Activated CD4-positive, alpha-beta T cell treated with anti-CD3 and anti-CD28 coated beads, Interleukin-2, amount 50 U/mL, for 4 hours (primary cell): ENCODE results near the gene SPECC1L.
"Not testable (repeated sequence)": the region's sequence is repeated elsewhere in the genome, so short reads cannot be mapped to it uniquely, and the experiment has no call there.

Experiments
- DNase-seq, 2 experiments: peaks; one replicate each; pipeline ENCODE4 v3.0.0-alpha.2; 2020

The SPECC1L gene

GRCh38 chr22:24270556-24271385, at the start of gene SPECC1L:
TSS of gene SPECC1L (plus strand) at chr22:24270831. CDS start at chr22:24302232, 31,401 bp downstream.
- peak; percentile 80 to 83 for DNase-seq

GRCh38 chr22:24224468-24224867, 46.2 kb upstream of the SPECC1L start:
- DNase-seq, result no peak

- DNase-seq, result no peak
Observed at GRCh38 chr22:24225044-24225601, 45.5 kb upstream of the SPECC1L start.

GRCh38 chr22:24225951-24226350, 44.7 kb upstream of the SPECC1L start:
- DNase-seq, result no peak

GRCh38 chr22:24230911-24231656, 39.5 kb upstream of the SPECC1L start:
- DNase-seq, result peak; percentile 60 to 66

GRCh38 chr22:24231706-24232105, 38.9 kb upstream of the SPECC1L start:
- no peak for DNase-seq

- DNase-seq, result no peak
Observed at GRCh38 chr22:24232124-24232523, 38.5 kb upstream of the SPECC1L start.

- no peak for DNase-seq
Observed at GRCh38 chr22:24232725-24233124, 37.9 kb upstream of the SPECC1L start.

- no peak for DNase-seq
Observed at GRCh38 chr22:24233235-24233634, 37.4 kb upstream of the SPECC1L start.

- no peak for DNase-seq
Observed at GRCh38 chr22:24233816-24234215, 36.8 kb upstream of the SPECC1L start.

- DNase-seq, result no peak
Observed at GRCh38 chr22:24235315-24235714, 35.3 kb upstream of the SPECC1L start.

- no peak for DNase-seq
Observed at GRCh38 chr22:24236656-24237055, 34.0 kb upstream of the SPECC1L start.

GRCh38 chr22:24238101-24238694, 32.4 kb upstream of the SPECC1L start:
- not testable (repeated sequence) for DNase-seq

- DNase-seq, result no peak
Observed at GRCh38 chr22:24240381-24240780, 30.2 kb upstream of the SPECC1L start.

GRCh38 chr22:24240985-24241692, 29.5 kb upstream of the SPECC1L start:
- not testable (repeated sequence) for DNase-seq

- DNase-seq, result not testable (repeated sequence)
Observed at GRCh38 chr22:24243417-24243816, 27.2 kb upstream of the SPECC1L start.

- DNase-seq, result peak in 1 of 2 experiments; percentile 6
Observed at GRCh38 chr22:24244144-24244787, 26.4 kb upstream of the SPECC1L start.

- DNase-seq, result not testable (repeated sequence)
Observed at GRCh38 chr22:24245030-24245431, 25.6 kb upstream of the SPECC1L start, which contains the start of gene GGT5. TSS of gene GGT5 (minus strand) at chr22:24245082. CDS start at chr22:24244725, 357 bp downstream.

- DNase-seq, result not testable (repeated sequence)
Observed at GRCh38 chr22:24245584-24246561, 24.8 kb upstream of the SPECC1L start.

GRCh38 chr22:24247011-24247507, 23.6 kb upstream of the SPECC1L start:
- no peak for DNase-seq
